ENCODE data around the gene NCR2.

- TF ChIP-seq, protein P1, sequence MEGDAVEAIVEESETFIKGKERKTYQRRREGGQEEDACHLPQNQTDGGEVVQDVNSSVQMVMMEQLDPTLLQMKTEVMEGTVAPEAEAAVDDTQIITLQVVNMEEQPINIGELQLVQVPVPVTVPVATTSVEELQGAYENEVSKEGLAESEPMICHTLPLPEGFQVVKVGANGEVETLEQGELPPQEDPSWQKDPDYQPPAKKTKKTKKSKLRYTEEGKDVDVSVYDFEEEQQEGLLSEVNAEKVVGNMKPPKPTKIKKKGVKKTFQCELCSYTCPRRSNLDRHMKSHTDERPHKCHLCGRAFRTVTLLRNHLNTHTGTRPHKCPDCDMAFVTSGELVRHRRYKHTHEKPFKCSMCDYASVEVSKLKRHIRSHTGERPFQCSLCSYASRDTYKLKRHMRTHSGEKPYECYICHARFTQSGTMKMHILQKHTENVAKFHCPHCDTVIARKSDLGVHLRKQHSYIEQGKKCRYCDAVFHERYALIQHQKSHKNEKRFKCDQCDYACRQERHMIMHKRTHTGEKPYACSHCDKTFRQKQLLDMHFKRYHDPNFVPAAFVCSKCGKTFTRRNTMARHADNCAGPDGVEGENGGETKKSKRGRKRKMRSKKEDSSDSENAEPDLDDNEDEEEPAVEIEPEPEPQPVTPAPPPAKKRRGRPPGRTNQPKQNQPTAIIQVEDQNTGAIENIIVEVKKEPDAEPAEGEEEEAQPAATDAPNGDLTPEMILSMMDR (IDR thresholded peaks at IDR 0.05; ENCODE audit: low read length): no peak
- TF ChIP-seq EZH2 (IDR thresholded peaks at IDR 0.05; ENCODE audit: borderline replicate concordance, low read length): no peak
Measured at GRCh38 chr6:41376176-41376575, 40.8 kb downstream of the NCR2 start.
